Transverse colon (tissue), 3 donors: ENCODE measurements around the gene SCN5A.

Experiments
- CTCF ChIP-seq, 5 experiments: fragments of 200-600 bp in 3 of 5; fragments of 450-650 bp in 2 of 5; sonication (generic) in 3 of 5; IDR thresholded peaks; 1 replicate in 2 of 5; 2 replicates in 3 of 5; pipeline ENCODE4 v1.5.1; 2016 to 2017; ENCODE audit warnings: antibody characterized with exemption in 5 of 5, inconsistent platforms in 3 of 5, mild to moderate bottlenecking in 2 of 5, moderate library complexity in 1 of 5
- POLR2A ChIP-seq: fragments of 450-650 bp; IDR thresholded peaks from one replicate; pipeline ENCODE4 v1.6.1; 2016; ENCODE audit warnings: antibody characterized with exemption, mild to moderate bottlenecking, moderate library complexity

DNA sequence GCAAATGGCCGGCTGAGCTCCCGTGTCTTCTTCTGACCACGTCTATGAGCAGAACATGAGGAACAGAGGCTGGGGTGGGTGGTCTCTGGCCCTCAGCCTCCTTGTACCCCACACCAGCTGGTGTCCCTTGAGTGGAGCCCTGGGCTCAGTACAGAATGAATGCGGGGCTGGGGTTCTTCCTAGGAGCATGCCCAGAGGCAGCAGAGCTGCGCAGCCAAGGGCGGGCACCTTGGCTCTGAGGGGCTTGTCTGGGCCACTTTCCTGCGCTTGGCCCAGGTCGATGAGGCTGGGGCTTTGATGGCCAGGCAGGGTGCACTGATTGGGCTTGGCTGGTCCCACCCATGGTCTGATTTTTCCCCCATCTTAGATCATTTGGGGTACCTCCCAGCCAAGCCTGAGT, 6.4 kb downstream of the SCN5A start:
- TF ChIP-seq CTCF (IDR thresholded peaks at IDR 0.05): no peak
- TF ChIP-seq POLR2A: no peak
